ENCODE results near the gene NR6A1.

The NR6A1 gene

GRCh38 chr9:124788542-124789217, 17.6 kb upstream of the NR6A1 start:
- H3K27ac ChIP-seq, result no peak overlapping the region
- TF ChIP-seq CTCF (IDR thresholded peaks at IDR 0.05), result no peak
- TF ChIP-seq ZFX (IDR thresholded peaks at IDR 0.05; ENCODE audit: borderline replicate concordance), result no peak

- no peak for TF ChIP-seq CTCF (IDR thresholded peaks at IDR 0.05)
- TF ChIP-seq ZFX (IDR thresholded peaks at IDR 0.05; ENCODE audit: borderline replicate concordance), result no peak
- H3K27ac ChIP-seq, result no peak overlapping the region
Observed at GRCh38 chr9:124786881-124787573, 15.9 kb upstream of the NR6A1 start.

GRCh38 chr9:124784509-124784908, 13.4 kb upstream of the NR6A1 start:
- TF ChIP-seq CTCF (IDR thresholded peaks at IDR 0.05), result no peak
- TF ChIP-seq ZFX (IDR thresholded peaks at IDR 0.05; ENCODE audit: borderline replicate concordance), result no peak
- H3K27ac ChIP-seq, result no peak overlapping the region

- TF ChIP-seq ZFX (IDR thresholded peaks at IDR 0.05; ENCODE audit: borderline replicate concordance) (no peak), CTCF (IDR thresholded peaks at IDR 0.05) (no peak)
- H3K27ac ChIP-seq, result no peak overlapping the region
Observed at GRCh38 chr9:124783830-124784229, 12.7 kb upstream of the NR6A1 start.

- no peak overlapping the region for H3K27ac ChIP-seq
- TF ChIP-seq ZFX (IDR thresholded peaks at IDR 0.05; ENCODE audit: borderline replicate concordance) (no peak), CTCF (IDR thresholded peaks at IDR 0.05) (no peak)
Observed at GRCh38 chr9:124782661-124783574, 11.8 kb upstream of the NR6A1 start.

GRCh38 chr9:124781967-124782660, 11.0 kb upstream of the NR6A1 start:
- H3K27ac ChIP-seq, result no peak overlapping the region
- TF ChIP-seq CTCF (IDR thresholded peaks at IDR 0.05) (no peak), ZFX (IDR thresholded peaks at IDR 0.05; ENCODE audit: borderline replicate concordance) (no peak)

All from 22Rv1 (cell line).